ENCODE measurements around the gene GRB10.
"Not testable (repeated sequence)": the region's sequence is repeated elsewhere in the genome, so short reads cannot be mapped to it uniquely, and the experiment has no call there.

The GRB10 gene

GRCh38 chr7:50555594-50556140 lies 227.0 kb downstream of the GRB10 start:
- H3K4me3 ChIP-seq (ENCODE audit: low read depth, low read length), result no peak overlapping the region

GRCh38 chr7:50554431-50555322 lies 228.0 kb downstream of the GRB10 start:
- no peak for TF ChIP-seq CTCF (IDR thresholded peaks at IDR 0.05; ENCODE audit: low read depth, low read length)
- H3K4me3 ChIP-seq (ENCODE audit: low read depth, low read length), result no peak overlapping the region

More at GRCh38 chr7:50555594-50556140, 227.0 kb downstream of the GRB10 start:
- no peak for TF ChIP-seq CTCF (IDR thresholded peaks at IDR 0.05; ENCODE audit: low read depth, low read length)

- TF ChIP-seq CTCF (IDR thresholded peaks at IDR 0.05; ENCODE audit: low read depth, low read length), result no peak
- no peak overlapping the region for H3K4me3 ChIP-seq (ENCODE audit: low read depth, low read length)
These were observed 228.7 kb downstream of the GRB10 start for GRCh38 chr7:50553973-50554372.

- TF ChIP-seq CTCF (IDR thresholded peaks at IDR 0.05; ENCODE audit: low read depth, low read length), result no peak
- no peak overlapping the region for H3K4me3 ChIP-seq (ENCODE audit: low read depth, low read length)
These were observed 229.8 kb downstream of the GRB10 start for GRCh38 chr7:50552921-50553320.

GRCh38 chr7:50552139-50552538 lies 230.6 kb downstream of the GRB10 start:
- H3K4me3 ChIP-seq (ENCODE audit: low read depth, low read length), result no peak overlapping the region
- no peak for TF ChIP-seq CTCF (IDR thresholded peaks at IDR 0.05; ENCODE audit: low read depth, low read length)

- H3K4me3 ChIP-seq (ENCODE audit: low read depth, low read length), result not testable (repeated sequence)
These were observed 237.1 kb downstream of the GRB10 start for GRCh38 chr7:50545613-50546012.

GRCh38 chr7:50544992-50545391 lies 237.7 kb downstream of the GRB10 start:
- no peak for TF ChIP-seq CTCF (IDR thresholded peaks at IDR 0.05; ENCODE audit: low read depth, low read length)
- no peak overlapping the region for H3K4me3 ChIP-seq (ENCODE audit: low read depth, low read length)

Measured in WI38 (cell line).